ENCODE data around the gene CUX1.
"Not testable (repeated sequence)": the region's sequence is repeated elsewhere in the genome, so short reads cannot be mapped to it uniquely, and the experiment has no call there.

Gene CUX1

DNA sequence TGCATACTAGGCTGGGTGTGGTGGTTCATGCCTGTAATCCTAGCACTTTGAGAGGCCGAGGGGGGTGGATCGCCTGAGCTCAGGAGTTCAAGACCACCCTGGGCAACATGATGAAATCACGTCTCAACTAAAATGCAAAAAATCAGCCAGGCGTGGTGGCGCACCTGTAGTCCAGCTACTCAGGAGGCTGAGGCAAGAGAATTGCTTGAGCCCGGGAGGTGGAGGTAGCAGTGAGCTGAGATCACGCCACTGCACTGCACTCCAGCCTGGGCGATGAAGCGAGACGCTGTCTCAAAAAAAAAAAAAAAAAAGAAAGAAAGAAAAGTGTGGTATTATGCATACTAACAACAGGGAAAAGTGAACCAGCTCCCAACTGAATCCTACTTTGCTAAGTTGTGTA is 19.3 kb upstream of the CUX1 start:
- not testable (repeated sequence) for H3K9me3 ChIP-seq (ENCODE audit: control insufficient read depth, low read length); H3K36me3 ChIP-seq (ENCODE audit: control insufficient read depth, insufficient read depth, low read length); H3K27ac ChIP-seq (ENCODE audit: low read depth, low read length, severe bottlenecking); H3K4me3 ChIP-seq (ENCODE audit: extremely low read depth, insufficient read depth, low read length, poor library complexity, severe bottlenecking); H3K4me1 ChIP-seq (ENCODE audit: control insufficient read depth, insufficient read depth, low read length, poor library complexity, severe bottlenecking)
- WGBS, 2 experiments (ENCODE audit: insufficient coverage in 2 of 2) = 93 to 94% methylated on average over 7 to 8 of the region's 10 CpGs

DNA sequence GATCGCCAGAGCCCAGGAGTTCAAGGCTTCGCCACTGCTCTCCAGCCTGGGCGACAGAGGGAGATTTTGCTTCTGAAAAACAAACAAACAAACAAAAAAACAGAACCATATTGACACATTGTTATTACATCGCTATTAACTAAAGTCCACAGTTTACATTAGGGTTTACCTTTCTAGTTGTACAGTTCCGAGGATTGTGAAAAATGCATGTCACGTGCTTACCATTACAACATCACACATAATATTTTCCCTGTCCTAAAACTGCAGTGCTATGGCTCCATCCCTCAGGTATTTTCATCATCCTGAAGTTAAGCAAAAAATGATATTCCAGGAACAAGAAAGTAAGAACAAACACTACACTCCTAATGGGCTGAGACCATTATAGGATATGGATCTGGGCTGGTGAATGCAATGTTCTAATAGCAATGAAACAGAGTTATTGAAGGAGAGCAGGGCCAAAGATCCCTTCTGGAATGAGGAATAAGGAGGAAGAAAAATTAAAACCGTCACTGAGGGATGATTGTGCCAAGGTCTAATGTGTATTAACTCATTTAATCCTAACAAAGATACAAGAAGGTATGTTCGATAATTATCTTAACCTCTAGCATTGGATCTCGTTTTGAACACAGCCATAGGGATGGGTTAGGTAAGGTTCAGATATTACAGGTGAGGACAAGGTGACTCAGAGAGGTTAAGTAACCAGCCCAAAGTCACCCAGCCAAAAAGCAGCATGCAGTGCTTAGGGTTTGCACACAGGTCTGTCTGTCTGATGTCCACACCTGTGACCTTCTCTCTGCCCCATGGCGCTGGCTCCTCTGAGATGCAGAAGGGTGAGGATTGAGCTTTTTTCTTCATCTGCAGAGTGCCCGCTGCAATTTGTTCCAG is 14.0 kb upstream of the CUX1 start:
- Histone ChIP-seq H3K9me3 (ENCODE audit: control insufficient read depth, low read length) (no peaks in the 10 kb centered on the region), H3K4me3 (ENCODE audit: extremely low read depth, insufficient read depth, low read length, poor library complexity, severe bottlenecking) (no peak overlapping the region), H3K27ac (ENCODE audit: low read depth, low read length, severe bottlenecking) (no peak overlapping the region), H3K4me1 (ENCODE audit: control insufficient read depth, insufficient read depth, low read length, poor library complexity, severe bottlenecking) (peaks cover 4% of the 10 kb centered on the region), H3K36me3 (ENCODE audit: control insufficient read depth, insufficient read depth, low read length) (no peaks in the 10 kb centered on the region)
- 64 to 71% methylated on average over 8 to 10 of the region's 11 CpGs for WGBS, 2 experiments (ENCODE audit: insufficient coverage in 2 of 2)

DNA sequence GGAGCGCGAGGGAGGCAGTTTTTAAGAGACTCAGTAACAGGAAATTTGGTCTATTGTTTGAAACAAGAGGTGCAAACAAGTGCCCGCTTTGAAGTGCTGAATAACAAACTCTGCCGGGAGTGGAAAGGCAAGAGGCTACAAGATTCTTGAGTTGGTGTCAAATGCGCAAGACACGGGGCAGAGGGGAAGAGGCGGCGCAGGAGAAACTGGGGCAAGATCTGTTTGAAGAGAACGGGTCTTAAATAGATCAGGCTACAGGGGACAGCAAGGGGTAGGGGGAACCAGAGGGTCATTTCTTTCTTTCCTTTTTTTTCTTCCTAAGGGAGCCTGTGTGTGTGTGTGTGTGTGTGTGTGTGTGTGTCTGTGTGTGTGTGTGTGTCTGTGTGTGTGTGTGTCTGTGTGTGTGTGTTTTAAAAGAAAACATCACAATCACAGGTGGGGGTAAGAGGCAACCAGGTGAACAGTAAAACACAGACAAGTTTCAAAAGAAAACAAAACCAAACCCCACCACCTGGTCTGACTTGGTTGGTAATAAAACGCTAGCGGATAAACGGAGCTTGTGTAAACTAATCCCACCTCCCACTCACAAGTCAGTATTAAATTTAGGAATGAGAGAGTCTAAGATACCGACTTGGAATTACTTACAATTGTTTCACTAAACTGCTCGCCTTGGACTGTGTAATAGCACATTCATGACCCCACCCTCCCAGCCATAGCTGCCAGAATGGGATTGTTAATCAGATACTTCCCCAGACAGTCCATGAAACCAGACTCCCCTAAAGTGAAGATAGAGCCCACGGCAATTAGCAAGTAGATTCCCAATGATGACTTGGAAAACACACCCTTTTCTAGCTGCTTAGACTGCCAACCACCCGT is 13.1 kb upstream of the CUX1 start:
- H3K27ac ChIP-seq (ENCODE audit: low read depth, low read length, severe bottlenecking) = no peak overlapping the region
- no peaks in the 10 kb centered on the region for H3K9me3 ChIP-seq (ENCODE audit: control insufficient read depth, low read length)
- peaks cover 4% of the 10 kb centered on the region for H3K4me1 ChIP-seq (ENCODE audit: control insufficient read depth, insufficient read depth, low read length, poor library complexity, severe bottlenecking)
- 7 to 11% methylated on average over 10 to 11 of the region's 16 CpGs for WGBS, 2 experiments (ENCODE audit: insufficient coverage in 2 of 2)
- H3K36me3 ChIP-seq (ENCODE audit: control insufficient read depth, insufficient read depth, low read length) = no peaks in the 10 kb centered on the region
- H3K4me3 ChIP-seq (ENCODE audit: extremely low read depth, insufficient read depth, low read length, poor library complexity, severe bottlenecking) = no peak overlapping the region

DNA sequence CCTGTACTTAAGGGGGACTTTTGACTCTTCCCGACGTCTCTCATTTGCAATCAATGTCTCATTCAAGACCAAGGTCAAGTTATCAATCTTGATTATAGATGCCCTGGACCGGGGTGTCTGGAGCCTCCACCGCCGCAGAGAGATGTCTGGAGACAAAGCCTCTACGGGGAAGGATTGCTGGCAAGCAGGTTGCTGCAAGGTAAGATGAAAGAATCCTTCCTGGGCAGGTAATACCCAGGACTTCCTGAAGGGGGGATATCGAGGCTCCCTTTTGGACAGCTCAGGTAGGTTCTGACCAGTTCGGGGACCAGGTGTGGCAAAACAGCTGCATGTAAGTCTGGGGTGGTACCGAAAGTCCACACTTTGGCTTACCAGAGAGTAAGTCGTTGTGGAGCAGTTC is 12.5 kb upstream of the CUX1 start:
- 26 to 36% methylated on average over 9 to 10 of the region's 10 CpGs for WGBS, 2 experiments (ENCODE audit: insufficient coverage in 2 of 2)
- H3K9me3 ChIP-seq (ENCODE audit: control insufficient read depth, low read length) = no peaks in the 10 kb centered on the region
- no peak overlapping the region for H3K27ac ChIP-seq (ENCODE audit: low read depth, low read length, severe bottlenecking)
- no peaks in the 10 kb centered on the region for H3K36me3 ChIP-seq (ENCODE audit: control insufficient read depth, insufficient read depth, low read length)
- H3K4me3 ChIP-seq (ENCODE audit: extremely low read depth, insufficient read depth, low read length, poor library complexity, severe bottlenecking) = no peak overlapping the region
- peaks cover 4% of the 10 kb centered on the region for H3K4me1 ChIP-seq (ENCODE audit: control insufficient read depth, insufficient read depth, low read length, poor library complexity, severe bottlenecking)

DNA sequence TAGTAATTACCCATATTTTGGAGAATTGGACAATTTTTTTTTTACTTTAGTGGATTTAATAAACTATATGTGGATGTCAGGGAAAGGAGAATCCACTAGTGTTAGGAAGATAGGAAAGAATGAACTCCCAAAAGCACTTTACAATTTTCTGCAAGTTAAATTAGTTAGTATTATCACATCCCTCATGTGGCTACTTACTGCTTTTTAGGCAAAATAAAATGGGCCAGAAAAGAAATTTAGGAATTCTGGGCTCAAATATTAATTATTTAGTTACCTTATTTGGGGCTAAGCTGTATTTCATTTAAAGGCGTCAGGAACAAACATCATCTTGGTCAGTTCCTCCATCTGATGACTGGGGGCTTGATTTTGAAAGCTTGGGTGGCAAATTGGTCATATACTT is 4.8 kb upstream of the CUX1 start:
- Histone ChIP-seq H3K27ac (ENCODE audit: low read depth, low read length, severe bottlenecking) (no peak overlapping the region), H3K4me1 (ENCODE audit: control insufficient read depth, insufficient read depth, low read length, poor library complexity, severe bottlenecking) (no peaks in the 10 kb centered on the region), H3K36me3 (ENCODE audit: control insufficient read depth, insufficient read depth, low read length) (no peaks in the 10 kb centered on the region), H3K9me3 (ENCODE audit: control insufficient read depth, low read length) (no peaks in the 10 kb centered on the region), H3K4me3 (ENCODE audit: extremely low read depth, insufficient read depth, low read length, poor library complexity, severe bottlenecking) (no peak overlapping the region)
- 71 to 86% methylated on average over 1 of the region's 1 CpG for WGBS, 2 experiments (ENCODE audit: insufficient coverage in 2 of 2)

DNA sequence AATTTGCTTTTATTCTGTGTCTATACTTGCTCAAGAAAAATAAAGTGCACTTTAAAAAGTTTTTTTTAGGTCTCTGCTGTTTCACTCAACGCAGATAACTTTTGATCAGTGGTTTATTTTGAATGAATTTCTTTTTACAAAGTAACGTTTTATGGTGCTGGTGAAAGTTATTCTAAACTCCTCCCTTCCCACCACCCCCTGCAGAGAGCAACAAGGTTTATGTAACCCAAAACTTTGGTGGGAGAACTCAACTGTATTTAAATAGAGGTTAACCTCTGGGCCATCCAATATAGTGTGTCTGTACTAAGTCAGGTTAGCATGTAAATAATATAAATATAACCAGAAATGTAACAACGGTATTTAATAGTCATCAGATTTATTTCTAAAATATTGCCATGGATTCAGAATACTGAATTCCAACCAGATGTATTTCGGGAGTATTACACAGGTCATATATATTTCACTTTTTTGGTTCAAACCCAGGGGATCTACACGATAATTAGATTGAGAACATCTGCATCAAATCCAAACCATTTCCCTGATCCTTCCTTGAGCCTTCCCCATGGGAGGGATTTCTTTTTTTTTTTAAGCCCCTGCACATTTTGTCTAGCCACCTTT is 3.9 kb upstream of the CUX1 start:
- H3K4me3 ChIP-seq (ENCODE audit: extremely low read depth, insufficient read depth, low read length, poor library complexity, severe bottlenecking) = no peak overlapping the region
- no peak overlapping the region for H3K27ac ChIP-seq (ENCODE audit: low read depth, low read length, severe bottlenecking)
- H3K9me3 ChIP-seq (ENCODE audit: control insufficient read depth, low read length) = no peaks in the 10 kb centered on the region
- no peaks in the 10 kb centered on the region for H3K36me3 ChIP-seq (ENCODE audit: control insufficient read depth, insufficient read depth, low read length)
- peaks cover 4% of the 10 kb centered on the region for H3K4me1 ChIP-seq (ENCODE audit: control insufficient read depth, insufficient read depth, low read length, poor library complexity, severe bottlenecking)
- 40% methylated on average over 2 of the region's 5 CpGs; no CpG with 5 or more reads in 1 of the 2 experiments for WGBS, 2 experiments (ENCODE audit: insufficient coverage in 2 of 2)

DNA sequence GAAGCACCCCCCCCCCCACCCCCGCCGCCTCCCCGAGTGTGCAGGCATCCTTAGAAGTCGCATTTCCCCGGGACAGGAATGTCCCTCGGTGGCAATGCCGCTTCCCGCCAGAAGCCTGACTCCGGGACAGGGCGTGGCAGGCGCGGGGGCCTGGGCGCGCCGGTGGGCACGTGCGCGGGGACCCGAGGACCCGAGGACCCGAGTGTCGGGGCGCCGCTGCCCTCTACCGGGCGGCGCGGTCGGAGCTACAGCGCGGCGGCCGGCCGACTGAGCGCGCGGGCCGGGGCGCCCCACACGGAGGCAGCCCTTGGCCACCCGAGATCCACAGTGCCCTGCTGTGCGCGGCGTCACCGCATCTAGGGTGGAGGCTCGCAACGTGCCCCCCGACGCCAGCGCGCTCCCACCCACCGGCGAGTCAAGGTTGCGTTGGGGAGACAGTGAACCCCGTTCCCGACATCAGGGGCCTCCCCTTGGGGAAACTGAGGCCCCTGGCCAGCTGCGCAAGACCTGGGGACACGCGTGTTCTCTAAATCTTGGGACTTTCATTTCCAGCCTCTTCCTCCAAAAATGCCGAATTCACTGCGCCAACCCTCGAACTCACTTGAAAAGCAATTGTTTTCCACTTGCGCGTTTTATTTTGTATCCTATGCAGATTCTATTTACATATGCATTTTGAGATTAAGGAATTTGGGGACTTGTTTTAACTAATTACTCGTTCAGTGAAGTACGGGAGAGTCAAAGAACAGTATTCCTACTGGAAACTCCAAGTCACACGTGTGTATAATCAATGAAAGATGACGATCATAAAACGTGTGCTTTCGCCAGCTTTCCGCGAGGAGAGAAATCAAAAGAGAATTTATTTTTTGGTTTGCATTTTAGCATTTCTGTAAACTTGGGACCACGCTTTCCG is 3.1 kb upstream of the CUX1 start:
- 1% methylated on average over 41 to 56 of the region's 74 CpGs for WGBS, 2 experiments (ENCODE audit: insufficient coverage in 2 of 2)
- peaks cover 6% of the 10 kb centered on the region for H3K36me3 ChIP-seq (ENCODE audit: control insufficient read depth, insufficient read depth, low read length)
- peaks cover 12% of the 10 kb centered on the region for H3K4me1 ChIP-seq (ENCODE audit: control insufficient read depth, insufficient read depth, low read length, poor library complexity, severe bottlenecking)
- peak overlapping the region; percentile 58 for H3K4me3 ChIP-seq (ENCODE audit: extremely low read depth, insufficient read depth, low read length, poor library complexity, severe bottlenecking)
- H3K9me3 ChIP-seq (ENCODE audit: control insufficient read depth, low read length) = no peaks in the 10 kb centered on the region
- no peak overlapping the region for H3K27ac ChIP-seq (ENCODE audit: low read depth, low read length, severe bottlenecking)

DNA sequence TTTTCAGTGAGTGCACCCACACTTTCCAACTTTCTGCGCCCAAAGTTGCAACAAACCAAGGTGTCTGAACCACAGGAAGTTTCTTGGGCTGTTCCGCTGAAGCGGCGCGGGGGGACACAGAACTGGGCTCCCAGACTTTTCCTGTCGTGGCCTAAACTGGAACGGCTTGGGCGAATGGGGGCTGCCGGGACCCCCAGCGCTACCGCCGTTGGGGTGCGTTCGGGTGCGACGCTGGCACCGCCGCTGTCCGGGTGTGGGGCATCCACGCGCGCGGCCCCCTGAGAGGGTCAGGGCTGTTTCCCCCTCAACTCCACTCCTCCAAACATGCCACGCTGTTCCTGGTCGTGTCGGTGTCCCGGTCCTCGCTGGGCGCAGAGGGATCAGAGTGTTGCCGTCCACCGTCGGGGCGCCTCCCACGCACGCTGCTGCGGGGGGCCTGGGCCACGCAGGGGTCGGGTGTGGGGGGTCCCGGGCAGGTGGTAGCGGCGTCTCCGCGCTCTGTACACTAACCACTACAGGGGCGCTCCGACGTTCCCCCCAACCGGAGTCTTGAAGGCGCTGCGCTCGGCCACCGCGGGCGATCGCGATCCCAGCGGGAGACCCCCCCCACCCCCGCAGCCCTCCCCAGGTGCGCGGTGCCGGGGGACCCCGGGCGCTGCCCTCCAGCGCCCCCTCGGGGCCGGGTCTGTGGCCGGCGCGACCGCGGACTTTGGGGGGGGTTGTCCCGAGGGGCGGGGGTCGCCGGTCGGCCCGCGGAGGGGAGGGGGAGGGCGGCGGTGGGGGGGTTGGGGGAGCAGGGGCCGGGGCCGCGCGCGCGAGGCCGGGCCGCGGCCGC is 2.2 kb upstream of the CUX1 start:
- H3K4me3 ChIP-seq (ENCODE audit: extremely low read depth, insufficient read depth, low read length, poor library complexity, severe bottlenecking) = peak overlapping the region; percentile 58
- H3K4me1 ChIP-seq (ENCODE audit: control insufficient read depth, insufficient read depth, low read length, poor library complexity, severe bottlenecking) = peaks cover 17% of the 10 kb centered on the region
- peaks cover 6% of the 10 kb centered on the region for H3K36me3 ChIP-seq (ENCODE audit: control insufficient read depth, insufficient read depth, low read length)
- H3K27ac ChIP-seq (ENCODE audit: low read depth, low read length, severe bottlenecking) = no peak overlapping the region
- 1 to 2% methylated on average over 37 to 50 of the region's 89 CpGs for WGBS, 2 experiments (ENCODE audit: insufficient coverage in 2 of 2)
- H3K9me3 ChIP-seq (ENCODE audit: control insufficient read depth, low read length) = no peaks in the 10 kb centered on the region

DNA sequence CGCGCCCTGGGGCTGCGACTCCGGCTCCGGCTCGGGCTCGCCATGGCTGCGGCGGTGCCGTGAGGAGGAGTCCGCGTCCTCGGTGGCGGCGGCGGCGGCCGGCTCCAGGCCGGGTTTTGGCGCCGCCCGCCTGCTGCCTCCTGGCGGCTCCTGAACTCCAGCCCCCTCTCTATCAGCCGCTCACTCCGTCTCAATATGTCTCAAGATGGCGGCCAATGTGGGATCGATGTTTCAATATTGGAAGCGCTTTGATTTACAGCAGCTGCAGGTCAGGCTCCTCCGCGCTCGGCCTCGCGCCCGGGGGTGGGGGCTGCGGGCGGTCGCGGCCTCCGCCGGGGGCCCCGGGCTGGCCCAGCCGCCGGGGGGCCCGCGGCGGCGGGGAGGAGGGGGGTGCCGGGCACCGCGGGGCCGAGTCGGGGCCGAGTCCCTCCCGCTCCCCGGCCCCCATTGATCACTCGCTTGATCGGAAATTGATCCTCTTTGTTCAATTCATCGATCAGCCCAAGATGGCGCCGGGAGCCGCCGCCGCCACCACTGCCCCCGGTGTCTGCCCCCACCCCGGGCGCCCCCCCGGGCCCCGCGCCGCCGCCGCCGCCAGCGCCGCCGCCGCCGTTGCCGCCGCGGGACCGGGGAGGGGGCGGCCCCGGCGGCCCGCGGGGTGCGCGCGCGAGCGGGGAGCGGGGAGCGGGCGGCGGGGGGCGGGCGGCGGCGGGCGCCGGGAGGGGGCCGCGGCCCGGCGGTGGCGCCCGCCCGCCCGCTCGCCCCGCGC is 1.4 kb upstream of the CUX1 start:
- H3K4me3 ChIP-seq (ENCODE audit: extremely low read depth, insufficient read depth, low read length, poor library complexity, severe bottlenecking) = peak overlapping the region; percentile 34
- WGBS, 2 experiments (ENCODE audit: insufficient coverage in 2 of 2) = 0% methylated on average over 44 to 49 of the region's 113 CpGs
- H3K9me3 ChIP-seq (ENCODE audit: control insufficient read depth, low read length) = no peaks in the 10 kb centered on the region
- H3K36me3 ChIP-seq (ENCODE audit: control insufficient read depth, insufficient read depth, low read length) = peaks cover 6% of the 10 kb centered on the region
- H3K27ac ChIP-seq (ENCODE audit: low read depth, low read length, severe bottlenecking) = peak overlapping the region; percentile 65
- peaks cover 26% of the 10 kb centered on the region for H3K4me1 ChIP-seq (ENCODE audit: control insufficient read depth, insufficient read depth, low read length, poor library complexity, severe bottlenecking)

All from mesodermal cell (in vitro differentiated cells).